Measurements from ENCODE around the gene ADAMTS9.

The ADAMTS9 gene

DNA sequence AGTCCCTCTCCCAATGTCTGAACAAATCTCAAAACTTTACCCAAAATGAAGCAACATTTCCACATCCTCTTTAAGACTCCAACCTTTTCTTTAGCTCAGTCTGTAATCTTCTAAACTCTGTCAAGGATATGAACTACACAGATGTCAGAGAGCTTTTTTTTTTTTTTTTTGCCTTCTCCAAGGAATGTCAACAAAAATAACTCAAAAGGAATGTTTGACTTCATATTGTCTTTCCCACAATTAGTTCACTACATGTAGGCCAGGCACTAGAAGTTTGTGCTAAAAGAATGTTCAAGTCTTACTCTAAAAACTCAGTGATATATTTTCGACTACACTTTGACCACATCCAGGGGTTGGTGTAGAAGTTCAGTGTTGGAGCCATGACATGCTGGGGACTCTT is 37.1 kb downstream of the ADAMTS9 start:
- DNase-seq = peak; percentile 74

DNA sequence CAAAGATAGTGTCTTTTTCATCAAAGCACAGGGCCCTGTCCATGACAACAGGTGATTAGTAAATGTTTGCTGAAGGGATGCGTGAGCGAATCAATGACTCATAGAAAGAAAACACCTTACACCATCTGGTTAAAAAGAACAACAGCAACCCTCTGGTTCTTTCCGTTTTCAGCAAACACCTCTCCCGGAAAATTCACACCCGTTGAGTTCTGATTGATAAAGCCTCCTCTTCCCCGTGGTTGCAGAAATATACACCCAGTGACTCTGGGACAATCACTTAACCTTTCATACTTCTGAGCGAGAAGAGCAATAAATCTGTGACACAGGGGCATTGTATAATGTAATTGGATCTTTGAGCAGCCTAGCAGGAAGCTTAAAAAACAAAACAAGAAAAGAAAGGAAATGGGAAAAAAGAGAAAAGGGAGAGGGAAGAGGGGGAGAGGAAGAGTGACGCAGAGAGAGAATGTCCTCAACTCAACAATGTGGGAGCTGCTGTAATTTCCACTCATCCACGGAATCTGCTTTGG is 37.6 kb downstream of the ADAMTS9 start:
- DNase-seq = no peak

DNA sequence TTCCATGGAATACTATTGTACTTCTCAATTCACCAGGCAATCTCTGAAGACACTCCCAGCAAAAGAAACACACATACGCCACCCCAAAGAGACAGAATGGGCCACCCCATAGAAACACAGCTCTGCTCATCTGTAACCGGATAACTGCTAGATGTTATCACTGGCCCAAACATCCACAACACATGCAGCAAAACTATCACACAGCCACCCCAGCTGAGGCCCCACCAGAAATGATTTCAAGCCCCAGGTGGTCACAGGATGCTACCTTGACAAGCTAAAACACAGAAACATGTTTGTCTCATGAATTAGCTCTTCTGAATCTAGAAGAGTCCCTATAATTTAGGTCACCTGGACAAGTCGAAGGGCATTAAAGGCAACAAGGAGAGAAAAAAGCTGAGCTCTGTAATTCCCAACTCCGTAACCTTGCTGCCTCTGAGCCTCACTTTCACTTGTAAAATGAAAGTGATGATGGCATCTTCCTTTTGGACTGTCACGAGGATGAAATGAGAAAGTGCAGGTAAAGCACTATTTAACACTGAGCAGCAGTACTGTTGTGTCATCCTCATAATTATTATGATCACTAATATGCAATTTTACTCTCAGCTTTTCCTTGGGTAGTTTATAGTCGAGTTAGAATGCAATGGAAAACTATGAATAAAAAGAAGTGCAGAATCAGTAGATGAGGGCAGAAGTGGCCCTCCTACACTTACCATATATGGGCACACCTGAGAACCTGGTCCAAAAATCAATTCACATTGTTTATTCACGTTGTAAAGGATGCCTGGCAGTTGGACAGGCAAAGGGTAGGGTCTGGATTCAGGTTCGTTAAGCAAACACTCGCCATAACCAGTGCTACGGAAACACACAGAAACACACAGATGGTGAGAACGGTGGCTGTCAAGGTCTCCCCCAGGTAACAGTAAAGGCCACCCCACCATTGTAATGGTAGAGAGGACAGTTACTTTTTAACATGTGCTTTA is 38.6 kb downstream of the ADAMTS9 start:
- no peak for DNase-seq

DNA sequence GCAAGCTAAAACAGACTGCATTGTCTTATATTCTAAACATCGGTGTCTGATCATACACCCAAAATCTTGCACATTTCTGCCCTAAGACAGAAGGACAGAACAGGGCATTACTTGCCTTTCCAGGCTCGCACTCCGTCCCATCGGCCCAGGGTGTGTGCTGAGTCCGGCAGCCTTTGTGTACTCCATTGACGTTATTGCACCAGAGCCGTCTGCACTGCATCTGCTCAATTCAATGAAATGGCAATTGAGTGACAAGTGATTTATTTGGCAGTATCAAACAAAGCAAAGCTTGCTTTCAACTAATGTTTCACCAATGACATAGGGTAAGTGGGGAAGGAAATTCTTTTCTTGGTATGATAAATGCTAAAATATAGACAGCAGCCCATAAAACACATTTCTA is 40.0 kb downstream of the ADAMTS9 start:
- no peak for DNase-seq

DNA sequence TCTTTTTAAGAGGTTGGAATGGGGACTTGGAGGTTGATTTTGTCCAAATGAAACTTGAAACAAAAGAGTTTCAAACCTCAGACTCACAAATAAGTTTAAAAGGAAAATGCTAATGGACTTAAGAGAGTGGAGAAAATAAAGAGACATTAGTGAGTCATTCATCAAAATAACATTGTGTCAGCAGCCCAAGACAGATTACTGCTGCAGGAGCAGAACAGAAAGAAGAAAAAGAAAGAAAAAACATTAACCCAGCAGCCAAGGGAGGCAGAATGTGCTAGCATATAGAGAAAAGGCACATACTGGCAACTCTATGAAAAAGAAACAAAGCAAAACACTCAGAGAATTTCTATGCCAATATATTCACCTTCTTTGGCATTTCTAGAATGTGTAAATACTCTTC is 42.6 kb downstream of the ADAMTS9 start:
- peak; percentile 26 for DNase-seq

DNA sequence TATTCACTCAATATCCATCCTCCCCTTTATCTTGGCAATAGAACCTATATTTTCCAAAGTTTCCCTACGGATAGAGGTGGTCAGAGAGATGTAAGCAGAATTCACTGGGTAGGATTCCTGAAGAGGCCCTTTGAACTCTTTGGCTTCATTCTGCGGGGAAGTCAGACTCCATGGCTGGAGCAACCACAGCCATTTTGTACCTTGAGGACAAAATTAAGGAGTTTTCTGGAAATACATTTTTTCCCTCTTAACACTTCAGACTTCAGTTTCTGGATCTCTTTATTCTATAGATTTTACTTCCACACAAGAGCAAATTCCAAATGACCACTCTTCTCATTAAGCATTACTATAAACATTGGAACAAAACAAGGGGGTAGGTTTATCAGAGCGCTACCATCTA is 43.3 kb downstream of the ADAMTS9 start:
- DNase-seq = no peak

DNA sequence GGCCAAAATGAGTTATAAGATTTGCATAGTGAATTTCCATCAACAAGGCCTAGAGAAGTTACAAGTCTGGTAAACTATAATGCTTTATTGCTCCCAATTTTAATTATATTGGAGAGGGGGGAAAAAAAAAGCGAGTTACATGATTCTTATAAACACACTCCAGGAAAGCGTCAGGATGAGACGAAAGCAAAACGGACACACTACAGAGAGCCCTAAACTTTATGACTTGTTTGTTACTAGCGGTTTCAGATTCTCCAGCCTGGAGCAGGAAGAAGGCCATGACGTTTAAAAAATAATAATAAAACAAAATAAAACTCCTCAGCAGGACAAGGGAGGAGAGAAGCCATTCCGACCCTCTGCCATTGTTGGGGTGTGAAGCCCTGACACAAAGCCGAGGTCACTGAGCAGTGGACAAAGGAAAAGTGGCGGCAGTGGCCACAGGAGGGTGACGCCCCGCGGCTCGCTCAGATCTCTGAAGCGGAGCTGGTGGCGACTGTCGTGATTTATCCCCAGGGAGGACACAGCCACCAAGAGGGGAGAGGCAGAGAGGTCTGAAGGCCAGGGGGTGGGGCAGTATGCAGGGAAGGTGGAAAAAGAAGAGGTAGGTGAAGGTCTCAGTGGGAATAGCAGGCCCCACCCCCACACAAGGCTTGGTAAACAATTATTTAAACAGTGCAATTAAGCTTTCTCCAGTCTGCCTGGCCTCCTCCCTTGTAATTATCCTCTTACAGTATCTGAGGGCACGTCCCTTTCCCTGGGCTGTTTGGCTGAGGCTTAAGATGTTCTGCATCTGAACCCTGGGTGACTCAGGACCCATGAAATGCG is 45.3 kb downstream of the ADAMTS9 start:
- DNase-seq = no peak

DNA sequence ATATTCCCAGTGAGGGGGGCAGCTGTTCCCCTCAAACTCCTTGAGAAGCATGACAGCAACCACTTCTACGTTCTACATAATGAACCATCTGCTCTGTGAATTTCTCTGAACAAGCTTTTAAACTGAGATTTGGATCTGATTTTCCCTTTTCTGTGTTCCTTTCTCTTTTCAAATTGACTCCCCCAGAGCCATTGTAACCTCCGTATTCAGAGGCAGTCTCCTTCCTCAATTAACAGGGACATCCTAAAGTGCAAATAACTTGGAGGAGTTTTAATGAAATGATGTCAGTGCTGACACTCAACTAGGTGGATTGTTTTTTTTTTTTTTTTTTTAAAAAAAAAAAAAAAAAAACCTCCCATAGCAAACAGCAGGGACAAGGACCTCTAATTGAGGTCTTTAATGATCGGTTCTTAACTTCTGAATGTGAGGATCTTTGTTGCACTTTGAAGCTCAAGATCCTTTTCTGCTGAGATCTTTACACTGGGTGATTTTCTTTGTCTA is 48.8 kb downstream of the ADAMTS9 start:
- DNase-seq = no peak

DNA sequence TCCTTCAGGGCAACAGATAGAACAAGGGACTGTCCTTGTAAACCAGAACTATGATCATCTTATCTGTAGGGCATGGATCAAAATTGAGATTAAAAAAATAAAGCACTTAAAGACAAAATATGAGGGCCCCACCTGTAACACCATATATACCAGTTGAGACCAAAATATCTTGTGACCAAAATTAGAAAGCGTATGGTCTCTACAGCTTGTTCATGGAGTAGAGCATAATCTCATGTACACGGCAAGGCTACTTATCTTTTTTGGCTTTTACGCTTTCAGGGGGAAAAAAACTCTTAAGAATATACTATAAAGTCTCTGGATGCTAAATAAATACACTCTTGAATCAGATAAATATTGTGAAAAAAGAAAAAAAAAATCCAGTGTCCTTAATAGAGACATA is 49.3 kb downstream of the ADAMTS9 start:
- DNase-seq = no peak

DNA sequence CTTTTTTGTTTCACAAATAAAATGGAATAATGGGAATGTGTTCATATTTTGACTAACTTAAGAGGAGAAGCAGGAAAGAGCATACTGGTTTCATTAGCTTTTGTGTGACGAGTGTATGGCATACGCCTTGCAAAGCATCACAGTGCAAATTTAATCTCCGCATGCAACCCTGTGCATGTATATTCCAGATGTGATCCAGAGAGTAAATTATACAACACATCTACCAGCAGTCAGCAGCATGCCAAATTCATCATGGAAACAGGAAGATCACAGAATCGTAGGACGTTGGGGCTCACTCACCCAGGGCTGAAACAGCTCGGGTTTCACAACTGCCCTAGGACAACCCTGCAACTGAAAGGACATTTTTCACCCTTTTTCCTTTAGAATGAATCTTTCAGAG is 53.4 kb downstream of the ADAMTS9 start:
- DNase-seq = no peak

DNA sequence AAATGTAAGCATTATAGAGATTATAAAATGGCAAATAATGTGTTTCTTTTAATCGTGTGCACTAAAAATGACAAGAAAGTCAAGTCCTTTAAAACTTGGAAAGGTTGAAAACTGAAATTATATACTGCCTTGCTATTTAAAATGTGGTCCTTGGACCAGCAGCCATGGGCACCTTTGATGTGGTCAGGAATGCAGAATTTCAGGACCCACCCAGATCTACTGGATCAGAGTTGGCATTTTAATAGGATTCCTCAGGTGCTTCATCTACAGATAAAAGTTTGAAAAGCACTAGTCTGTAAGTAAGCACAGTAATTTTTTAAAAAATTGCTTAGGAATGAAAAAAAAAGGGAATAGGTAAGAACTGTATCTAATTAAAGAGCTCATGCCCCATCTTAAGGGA is 55.8 kb downstream of the ADAMTS9 start:
- DNase-seq = no peak

DNA sequence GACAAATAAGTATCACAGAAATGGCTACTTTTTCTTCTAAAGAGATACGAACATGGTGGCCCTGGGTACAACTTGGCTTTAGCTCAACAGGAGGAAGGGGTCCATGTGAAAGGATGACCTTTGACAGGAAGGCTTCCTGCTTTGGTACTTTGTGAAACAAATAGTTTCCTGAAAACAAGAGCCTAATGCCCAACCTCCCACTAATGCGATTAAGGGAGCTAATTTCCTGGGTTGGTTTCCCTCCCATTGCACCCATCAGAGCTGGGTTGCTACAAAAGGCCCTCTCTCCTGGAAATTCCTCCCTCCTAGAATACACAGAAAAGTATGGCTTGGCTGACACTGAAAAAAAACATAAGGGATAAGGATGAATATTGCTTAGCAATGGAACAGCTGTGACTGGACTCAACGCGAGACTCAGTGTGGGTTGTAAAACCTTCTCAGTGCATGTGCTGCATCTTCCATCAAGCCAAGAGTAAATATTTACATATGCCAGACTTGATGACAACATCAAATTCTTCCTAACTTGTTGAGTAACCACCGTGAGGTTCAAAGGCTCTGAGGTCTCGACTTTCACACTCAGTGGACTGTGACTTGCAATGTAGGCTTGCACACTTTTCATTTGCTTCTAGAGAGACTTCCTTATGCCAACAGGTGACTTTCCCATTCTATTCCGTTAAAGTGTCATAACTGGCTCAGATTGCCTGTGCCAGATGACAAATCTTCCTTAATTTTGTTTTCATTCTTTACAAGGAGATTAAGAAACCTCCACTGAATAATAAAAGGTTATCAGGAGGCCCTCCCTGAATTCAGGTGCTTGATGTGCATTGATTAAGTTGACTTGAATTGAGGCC is 60.1 kb downstream of the ADAMTS9 start:
- no peak for DNase-seq

DNA sequence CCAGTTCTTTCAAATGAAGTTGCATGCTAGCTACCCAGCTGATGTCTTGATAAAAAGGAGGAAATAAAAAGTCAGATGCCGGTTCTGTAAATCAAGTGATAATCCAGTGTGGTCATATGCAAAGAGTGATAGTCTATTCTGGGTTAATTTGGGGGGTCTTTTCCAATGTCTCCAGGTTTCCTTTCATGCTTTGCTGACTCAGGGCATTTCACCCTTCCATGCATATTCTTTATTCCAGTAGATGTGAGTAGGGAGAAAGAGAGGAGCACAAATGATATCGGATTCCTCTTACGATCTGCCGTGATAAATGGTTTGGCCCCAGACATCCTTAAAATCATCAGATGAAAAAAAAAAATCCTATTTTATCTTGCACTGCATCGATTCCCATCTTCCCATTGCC is 60.8 kb downstream of the ADAMTS9 start:
- no peak for DNase-seq

DNA sequence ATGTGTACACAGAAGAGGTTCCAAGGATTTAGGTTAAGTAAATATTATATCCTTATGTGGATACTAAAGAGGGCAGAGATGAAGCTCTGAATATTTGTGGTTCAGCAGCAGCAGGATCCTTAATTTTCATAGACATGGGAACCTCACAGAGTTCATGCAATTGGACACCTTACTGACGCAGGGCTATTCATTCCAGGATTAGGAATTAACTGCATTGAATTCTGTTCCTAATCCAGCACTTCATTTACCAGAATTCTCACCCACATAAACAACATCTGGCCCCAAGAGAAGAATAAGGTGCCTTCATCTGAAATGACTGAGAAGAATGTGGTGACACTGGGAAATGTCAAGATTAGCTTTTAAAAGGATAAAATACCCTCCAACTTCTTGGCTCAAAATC is 62.4 kb downstream of the ADAMTS9 start:
- no peak for DNase-seq

DNA sequence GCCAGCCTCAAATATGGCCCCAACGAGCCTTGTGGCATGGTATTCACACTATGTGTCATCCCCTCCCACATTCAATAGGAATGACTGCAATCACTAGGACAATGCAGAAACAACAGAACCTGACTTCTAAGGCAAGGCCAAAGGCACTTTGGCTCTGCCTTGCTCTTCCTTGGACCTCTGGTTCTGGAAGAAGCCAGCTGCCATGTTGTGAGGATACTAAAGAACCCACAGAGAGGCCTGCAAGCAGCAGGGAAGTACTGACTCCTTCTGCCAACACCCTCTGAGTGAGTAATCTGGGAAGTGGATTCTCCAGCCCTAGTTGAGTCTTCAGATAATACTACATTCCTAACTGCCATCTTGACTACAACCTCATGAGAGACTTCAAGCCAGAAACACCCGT is 64.7 kb downstream of the ADAMTS9 start:
- no peak for DNase-seq

DNA sequence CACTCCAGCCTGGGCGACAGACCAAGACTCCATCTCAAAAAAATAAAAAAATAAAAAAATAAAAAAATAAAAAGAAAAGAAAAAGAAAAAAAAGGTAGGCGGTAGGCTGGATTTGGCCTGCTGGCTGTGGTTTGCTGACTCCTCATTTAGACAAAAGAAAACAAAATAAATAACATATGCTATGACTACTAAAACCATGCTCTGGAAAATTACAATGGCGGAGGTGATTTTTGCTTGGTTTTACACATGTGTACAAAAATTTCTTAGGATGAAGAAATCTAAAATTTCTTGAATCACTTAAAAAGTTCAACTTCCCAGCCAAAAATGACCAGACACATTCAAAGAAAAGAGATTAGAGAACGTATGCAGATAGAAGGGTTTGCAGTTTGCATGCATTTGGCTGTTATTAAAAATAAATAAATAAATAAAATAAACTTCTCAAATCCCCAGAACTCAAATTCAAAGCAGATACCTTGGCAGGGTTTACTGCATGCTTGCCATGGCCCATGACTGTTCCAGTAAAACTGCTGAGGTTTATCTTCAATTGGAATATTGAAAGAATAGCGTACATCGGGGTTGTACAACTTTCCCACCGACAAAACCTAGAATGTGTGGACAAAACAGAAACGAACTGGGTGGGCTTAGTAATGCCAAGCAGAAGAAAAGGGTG is 65.9 kb downstream of the ADAMTS9 start:
- no peak for DNase-seq

DNA sequence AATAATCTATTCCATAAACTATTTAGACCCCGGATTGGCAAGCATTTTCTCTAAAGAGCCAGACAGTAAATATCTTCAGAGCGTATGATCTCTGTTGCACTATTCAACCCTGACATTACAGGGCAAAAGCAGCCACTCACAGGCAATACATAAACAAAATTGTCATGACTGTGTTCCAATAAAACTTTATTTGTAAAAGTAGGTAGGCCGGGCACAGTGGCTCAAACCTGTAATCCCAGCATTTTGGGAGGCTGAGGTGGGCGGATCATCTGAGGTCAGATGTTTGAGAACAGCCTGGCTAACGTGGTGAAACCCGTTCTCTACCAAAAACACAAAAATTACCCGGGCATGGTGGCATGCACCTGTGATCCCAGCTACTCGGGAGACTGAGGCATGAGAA is 66.5 kb downstream of the ADAMTS9 start:
- DNase-seq = no peak

DNA sequence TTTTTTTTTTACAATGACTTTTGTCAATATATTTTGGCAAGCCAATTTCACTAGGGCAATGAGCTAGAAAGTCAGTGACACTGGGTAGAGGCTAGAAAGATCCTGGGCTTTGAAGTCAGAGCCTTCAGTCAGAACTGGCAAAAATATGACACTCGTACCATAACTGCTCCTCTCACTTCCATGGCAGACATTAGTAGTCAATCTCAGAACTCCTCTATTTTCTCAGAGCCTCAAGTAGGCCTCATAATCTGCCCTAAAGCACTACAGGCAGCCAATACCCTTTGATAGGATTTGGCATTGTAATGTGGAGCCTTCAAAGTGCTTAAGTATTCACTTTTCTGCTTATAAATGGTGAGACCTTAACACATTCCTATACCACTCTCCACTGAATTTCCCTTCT is 67.8 kb downstream of the ADAMTS9 start:
- no peak for DNase-seq

DNA sequence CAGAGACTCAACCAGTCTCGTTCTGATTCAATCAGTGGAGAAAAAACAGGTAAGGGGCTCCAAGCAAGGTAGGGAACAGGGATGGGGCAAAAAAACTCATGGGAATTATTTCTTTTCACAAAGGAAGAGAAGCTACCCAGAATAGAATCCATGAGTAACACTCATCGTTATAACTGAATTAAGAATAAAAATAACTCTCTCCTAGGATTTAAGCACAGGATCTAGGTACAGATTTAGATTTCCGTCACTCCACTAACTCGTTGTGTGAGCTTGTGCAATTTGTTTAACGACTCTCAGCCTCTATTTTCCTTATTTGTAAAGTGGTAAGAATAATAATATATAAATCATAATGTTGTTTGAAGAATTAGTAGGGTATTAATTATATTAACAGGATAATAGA is 68.6 kb downstream of the ADAMTS9 start:
- no peak for DNase-seq

DNA sequence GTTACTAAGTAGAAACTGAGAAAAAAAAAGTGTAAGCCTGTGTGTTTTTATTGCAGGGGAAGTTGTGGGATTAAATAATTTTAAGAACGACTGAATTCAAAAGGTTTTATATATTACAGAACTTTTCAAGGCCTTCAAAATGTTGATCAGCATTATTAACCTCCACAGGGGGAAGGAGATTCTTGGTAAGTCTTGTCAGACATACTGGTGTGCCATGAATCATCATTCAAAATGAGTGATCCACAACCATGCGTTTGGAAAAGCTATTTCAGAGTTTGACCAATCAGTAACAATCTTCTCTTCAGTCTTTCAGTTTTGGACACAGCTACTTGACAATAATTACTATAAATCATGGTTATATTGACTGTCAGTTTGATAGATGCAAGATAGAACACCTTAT is 70.2 kb downstream of the ADAMTS9 start:
- no peak for DNase-seq

DNA sequence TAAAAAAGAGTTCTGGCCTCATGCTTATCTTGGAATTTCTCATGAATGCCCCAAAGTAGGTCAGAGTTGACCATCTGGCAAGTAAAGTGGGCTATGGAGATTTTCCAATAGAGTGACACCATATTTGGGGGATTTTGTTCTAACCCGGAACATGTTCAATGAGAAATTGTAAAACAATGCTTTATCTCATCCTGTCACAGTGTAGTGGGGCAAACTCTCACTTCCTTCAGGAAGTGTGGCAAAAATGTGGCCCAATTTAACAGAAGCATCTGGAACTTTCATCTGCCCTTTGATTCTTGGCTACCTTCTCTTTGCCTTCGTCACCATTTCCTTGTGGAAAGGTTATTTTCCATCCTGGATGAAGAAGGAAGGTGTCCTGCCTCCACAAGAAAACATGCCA is 70.8 kb downstream of the ADAMTS9 start:
- DNase-seq = no peak
